HepG2 (cell line): ENCODE measurements around the gene TAF1B. TPM values are rescaled to one million over a fixed set of nuclear protein-coding genes. Genes with fewer than 3 reads are reported as not detected.
A peak's percentile ranks its signal among the peaks of the same experiment; 100 is the strongest.

Experiments
- CHCHD3 ChIP-seq: sonication (generic); formaldehyde crosslinking; IDR thresholded peaks from 2 replicates; pipeline ENCODE4 v1.8.0; 2022; ENCODE audit warnings: mild to moderate bottlenecking, missing genetic modification reagents, moderate library complexity
- FOXC1 ChIP-seq: sonication (generic); formaldehyde crosslinking; IDR thresholded peaks from 2 replicates; pipeline ENCODE4 v1.8.0; 2022; ENCODE audit warnings: mild to moderate bottlenecking, missing genetic modification reagents, borderline replicate concordance
- KAT8 ChIP-seq: IDR thresholded peaks from 2 replicates; pipeline ENCODE4 v1.6.1; 2016; ENCODE audit warnings: missing genetic modification reagents, missing compliant biosample characterization
- KLF16 ChIP-seq, 2 experiments: sonication (generic) in 1 of 2; formaldehyde crosslinking in 1 of 2; IDR thresholded peaks; 2 replicates each; pipeline versions ENCODE4 v1.6.1 to v1.8.0; 2016 to 2023; ENCODE audit warnings: missing genetic modification reagents in 2 of 2, missing compliant biosample characterization in 1 of 2
- MAX ChIP-seq: IDR thresholded peaks from 2 replicates; pipeline ENCODE4 v1.6.1; 2012; ENCODE audit warnings: inconsistent platforms
- MXI1 ChIP-seq: IDR thresholded peaks from 3 replicates; pipeline ENCODE4 v1.6.1; 2012; ENCODE audit warnings: low read depth, low read length, inconsistent platforms, borderline replicate concordance
- NR2F2 ChIP-seq: IDR thresholded peaks from 2 replicates; pipeline ENCODE4 v1.6.1; 2012; ENCODE audit warnings: low read depth, inconsistent platforms, borderline replicate concordance
- PATZ1 ChIP-seq: sonication (generic); formaldehyde crosslinking; IDR thresholded peaks from 2 replicates; pipeline ENCODE4 v1.4.0; 2020; ENCODE audit warnings: missing genetic modification reagents
- RELA ChIP-seq: sonication (generic); formaldehyde crosslinking; IDR thresholded peaks from 2 replicates; pipeline ENCODE4 v1.4.0; 2020; ENCODE audit warnings: missing genetic modification reagents
- RXRA ChIP-seq: sonication (generic); formaldehyde crosslinking; IDR thresholded peaks from 2 replicates; pipeline ENCODE4 v1.5.1; 2020; ENCODE audit warnings: missing genetic modification reagents
- SALL2 ChIP-seq: sonication (generic); formaldehyde crosslinking; IDR thresholded peaks from 2 replicates; pipeline ENCODE4 v1.8.1; 2023; ENCODE audit warnings: mild to moderate bottlenecking, missing genetic modification reagents, inconsistent platforms
- SMARCE1 ChIP-seq: fragments of 450-650 bp; IDR thresholded peaks from 2 replicates; pipeline ENCODE4 v1.6.1; 2017; ENCODE audit warnings: borderline replicate concordance
- SP1 ChIP-seq, 2 experiments: fragments of 450-650 bp in 1 of 2; sonication (generic) in 1 of 2; formaldehyde crosslinking in 1 of 2; IDR thresholded peaks; 2 replicates each; pipeline versions ENCODE4 v1.4.0 to v1.6.1; 2016 to 2020; ENCODE audit warnings: missing genetic modification reagents in 1 of 2
- SPEN ChIP-seq: sonication (generic); formaldehyde crosslinking; IDR thresholded peaks from 2 replicates; pipeline ENCODE4 v1.5.1; 2020; ENCODE audit warnings: low read depth, mild to moderate bottlenecking, missing genetic modification reagents
- THAP11 ChIP-seq: IDR thresholded peaks from 2 replicates; pipeline ENCODE4 v1.6.1; 2016; ENCODE audit warnings: missing biosample characterization, missing genetic modification reagents
- TOE1 ChIP-seq: sonication (generic); formaldehyde crosslinking; IDR thresholded peaks from 2 replicates; pipeline ENCODE4 v1.4.0; 2020; ENCODE audit warnings: mild to moderate bottlenecking, missing genetic modification reagents
- ZFP41 ChIP-seq: sonication (generic); formaldehyde crosslinking; IDR thresholded peaks from 2 replicates; pipeline ENCODE4 v1.4.0; 2020; ENCODE audit warnings: mild to moderate bottlenecking, missing genetic modification reagents, borderline replicate concordance
- ZNF512B ChIP-seq: sonication (generic); formaldehyde crosslinking; IDR thresholded peaks from 2 replicates; pipeline ENCODE4 v1.5.1; 2020; ENCODE audit warnings: missing genetic modification reagents, mild to moderate bottlenecking, borderline replicate concordance
- ZSCAN25 ChIP-seq: sonication (generic); formaldehyde crosslinking; IDR thresholded peaks from 2 replicates; pipeline ENCODE4 v1.8.0; 2022; ENCODE audit warnings: mild to moderate bottlenecking, missing genetic modification reagents
- ZSCAN30 ChIP-seq: sonication (generic); formaldehyde crosslinking; IDR thresholded peaks from 2 replicates; pipeline ENCODE4 v1.5.0; 2020; ENCODE audit warnings: mild to moderate bottlenecking, missing genetic modification reagents
- polyA plus RNA-seq, 8 experiments: library from polyadenylated mRNA; depleted of rRNA in 3 of 8; stranded (reverse) in 7 of 8; unstranded in 1 of 8; fragments of >200 nt; fragmentation: Illumina TruSeq in 4 of 8; extraction: Trizol in 4 of 8; gene quantifications; 2 replicates each; pipeline versions ENCODE4 v1.2.1 to v1.2.3, GENCODE V29; 2011 to 2016; ENCODE audit warnings: low read depth in 4 of 8, missing spikeins in 1 of 8, mixed read lengths in 1 of 8; ENCODE audit not compliant: insufficient read depth in 1 of 8
- total RNA-seq, 5 experiments: library from RNA; depleted of rRNA; stranded (reverse); fragments of >200 nt; fragmentation: Illumina TruSeq; extraction: Trizol; gene quantifications; 2 replicates each; pipeline ENCODE4 v1.2.3, GENCODE V29; 2016; ENCODE audit warnings: low read depth in 1 of 5
- TF ChIP-seq, protein P1 (sequence below): sonication (generic); formaldehyde crosslinking; IDR thresholded peaks from 2 replicates; pipeline ENCODE4 v1.4.0; 2020; ENCODE audit warnings: mild to moderate bottlenecking, missing genetic modification reagents

Gene TAF1B
- total and polyA plus RNA-seq, 2 of the 13 experiments (the other 11 are each of a cell fraction or from before 2014, with no cell fraction given), result 13.3 to 27.7 TPM

- TF ChIP-seq THAP11 (CRISPR knock-in tag) (peak; percentile 58), NR2F2 (no peak), MAX (peak; percentile 42; the same call in 1 of the 2 replicates), SP1 (IDR thresholded peaks at IDR 0.05) (no peak), SP1 (CRISPR knock-in tag; IDR thresholded peaks at IDR 0.05) (peak; percentile 71; the same call in 1 of the 2 replicates), FOXC1 (CRISPR knock-in tag) (0 out of 2 replicates have a peak, but pooled peaks have one; percentile 13), SMARCE1 (0 out of 2 replicates have a peak, but pooled peaks have one; percentile 29), KLF16 (CRISPR knock-in tag; IDR thresholded peaks at IDR 0.05) (0 out of 4 replicates have a peak, but pooled peaks of 1 of the 2 experiments have one; percentile 43), ZSCAN25 (CRISPR knock-in tag) (peak; percentile 51; the same call in 1 of the 2 replicates), RXRA (CRISPR knock-in tag) (peak; percentile 96), ZNF512B (CRISPR knock-in tag) (peak; percentile 90; the same call in 1 of the 2 replicates), SPEN (CRISPR knock-in tag) (peak; percentile 12; the same call in 1 of the 2 replicates), ZSCAN30 (CRISPR knock-in tag) (no peak), TOE1 (peak; percentile 72; the same call in 1 of the 2 replicates), ZFP41 (CRISPR knock-in tag) (0 out of 2 replicates have a peak, but pooled peaks have one; percentile 54), RELA (CRISPR knock-in tag) (peak; percentile 69; the same call in 1 of the 2 replicates), SALL2 (CRISPR knock-in tag) (no peak), KAT8 (CRISPR knock-in tag) (peak; percentile 57; the same call in 1 of the 2 replicates), MXI1 (0 out of 3 replicates have a peak, but pooled peaks have one; percentile 60), CHCHD3 (CRISPR knock-in tag) (peak; percentile 90), PATZ1 (peak; percentile 71; the same call in 1 of the 2 replicates)
- TF ChIP-seq, protein P1, sequence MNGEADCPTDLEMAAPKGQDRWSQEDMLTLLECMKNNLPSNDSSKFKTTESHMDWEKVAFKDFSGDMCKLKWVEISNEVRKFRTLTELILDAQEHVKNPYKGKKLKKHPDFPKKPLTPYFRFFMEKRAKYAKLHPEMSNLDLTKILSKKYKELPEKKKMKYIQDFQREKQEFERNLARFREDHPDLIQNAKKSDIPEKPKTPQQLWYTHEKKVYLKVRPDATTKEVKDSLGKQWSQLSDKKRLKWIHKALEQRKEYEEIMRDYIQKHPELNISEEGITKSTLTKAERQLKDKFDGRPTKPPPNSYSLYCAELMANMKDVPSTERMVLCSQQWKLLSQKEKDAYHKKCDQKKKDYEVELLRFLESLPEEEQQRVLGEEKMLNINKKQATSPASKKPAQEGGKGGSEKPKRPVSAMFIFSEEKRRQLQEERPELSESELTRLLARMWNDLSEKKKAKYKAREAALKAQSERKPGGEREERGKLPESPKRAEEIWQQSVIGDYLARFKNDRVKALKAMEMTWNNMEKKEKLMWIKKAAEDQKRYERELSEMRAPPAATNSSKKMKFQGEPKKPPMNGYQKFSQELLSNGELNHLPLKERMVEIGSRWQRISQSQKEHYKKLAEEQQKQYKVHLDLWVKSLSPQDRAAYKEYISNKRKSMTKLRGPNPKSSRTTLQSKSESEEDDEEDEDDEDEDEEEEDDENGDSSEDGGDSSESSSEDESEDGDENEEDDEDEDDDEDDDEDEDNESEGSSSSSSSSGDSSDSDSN (CRISPR knock-in tag), result peak; percentile 51; the same call in 1 of the 2 replicates
Observed at GRCh38 chr2:9799729-9800632, 43.3 kb upstream of the TAF1B start (continued).
